NCI-H2171 treated with DMSO at 0.1 percent for 48 hours (cell line): Measurements from ENCODE around the gene ANKRD39.

Source experiments
- DNase-seq: peaks from one replicate; lab custom pipeline; 2025; lab: John Stamatoyannopoulos, UW

Gene ANKRD39

DNA sequence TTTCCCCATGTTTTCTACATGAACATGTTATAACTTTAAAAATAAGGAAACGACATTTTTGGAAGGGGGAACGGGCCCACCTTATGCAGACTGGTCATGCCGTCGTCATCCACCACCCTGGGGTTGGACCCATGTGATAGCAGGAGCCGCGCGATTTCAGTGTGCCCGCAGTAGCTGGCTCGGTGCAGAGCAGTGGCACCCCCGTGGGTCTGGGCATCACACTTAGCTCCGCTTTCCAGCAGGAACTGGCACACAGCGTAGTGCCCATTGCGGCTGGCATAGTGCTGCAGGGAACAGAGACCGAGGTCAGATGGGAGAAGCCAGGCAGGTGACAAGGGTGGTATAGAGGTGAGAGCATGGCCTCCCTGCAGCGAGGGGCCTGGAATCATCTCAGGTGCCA lies 4.5 kb downstream of the ANKRD39 start:
- DNase-seq: no peak

- no peak for DNase-seq
Measured at GRCh38 chr2:96852667-96853066, 5.1 kb downstream of the ANKRD39 start.

- DNase-seq: no peak
Measured at GRCh38 chr2:96848264-96848663, 9.6 kb downstream of the ANKRD39 start.

GRCh38 chr2:96847586-96847985 lies 10.2 kb downstream of the ANKRD39 start:
- DNase-seq: no peak

DNA sequence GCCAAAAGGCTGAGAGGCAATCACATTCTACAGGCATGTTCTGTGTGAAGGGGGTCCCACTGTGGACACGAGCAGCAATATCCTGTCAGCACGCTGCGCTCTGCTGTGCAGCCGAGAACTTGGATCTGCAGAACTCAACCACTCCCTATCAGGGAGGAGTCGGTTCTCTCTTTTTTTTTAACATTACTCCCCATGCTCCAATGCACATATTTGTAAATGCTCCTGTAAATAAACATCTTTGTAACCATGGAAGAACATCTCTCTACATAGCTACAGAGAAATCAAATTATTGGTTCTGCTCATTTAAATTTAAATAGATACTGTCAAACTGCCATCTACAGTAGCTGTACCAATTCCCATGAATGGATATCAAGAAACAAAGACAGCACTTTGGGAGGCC lies 11.0 kb downstream of the ANKRD39 start:
- no peak for DNase-seq

GRCh38 chr2:96844405-96844808 lies 13.4 kb downstream of the ANKRD39 start:
- no peak for DNase-seq

GRCh38 chr2:96843538-96844268 lies 14.1 kb downstream of the ANKRD39 start, which contains the start of gene ANKRD23:
TSS of gene ANKRD23 (minus strand) at chr2:96844021. CDS start at chr2:96843992, 29 bp downstream.
- no peak for DNase-seq

DNA sequence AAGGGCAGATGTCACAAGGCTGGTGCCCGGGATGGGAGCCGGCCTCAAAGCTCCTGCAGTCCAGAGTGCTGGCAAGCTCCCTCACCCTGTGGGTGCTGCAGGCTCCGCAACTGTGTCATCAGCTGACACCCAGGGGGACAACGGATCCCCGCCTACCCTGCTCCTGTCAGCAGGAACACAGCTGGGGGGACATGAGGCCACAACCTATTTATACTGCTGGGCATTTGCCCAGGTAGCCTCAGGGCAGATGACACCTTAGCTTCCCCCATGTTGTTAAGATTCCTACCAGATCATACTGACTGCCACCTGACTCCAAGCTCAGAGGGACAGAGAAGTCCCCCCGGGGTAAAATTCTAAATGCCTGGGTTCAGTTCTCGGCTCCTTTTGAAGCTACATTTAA lies 15.2 kb downstream of the ANKRD39 start:
- no peak for DNase-seq

- DNase-seq: no peak
Measured at GRCh38 chr2:96841701-96842495, 15.9 kb downstream of the ANKRD39 start.

DNA sequence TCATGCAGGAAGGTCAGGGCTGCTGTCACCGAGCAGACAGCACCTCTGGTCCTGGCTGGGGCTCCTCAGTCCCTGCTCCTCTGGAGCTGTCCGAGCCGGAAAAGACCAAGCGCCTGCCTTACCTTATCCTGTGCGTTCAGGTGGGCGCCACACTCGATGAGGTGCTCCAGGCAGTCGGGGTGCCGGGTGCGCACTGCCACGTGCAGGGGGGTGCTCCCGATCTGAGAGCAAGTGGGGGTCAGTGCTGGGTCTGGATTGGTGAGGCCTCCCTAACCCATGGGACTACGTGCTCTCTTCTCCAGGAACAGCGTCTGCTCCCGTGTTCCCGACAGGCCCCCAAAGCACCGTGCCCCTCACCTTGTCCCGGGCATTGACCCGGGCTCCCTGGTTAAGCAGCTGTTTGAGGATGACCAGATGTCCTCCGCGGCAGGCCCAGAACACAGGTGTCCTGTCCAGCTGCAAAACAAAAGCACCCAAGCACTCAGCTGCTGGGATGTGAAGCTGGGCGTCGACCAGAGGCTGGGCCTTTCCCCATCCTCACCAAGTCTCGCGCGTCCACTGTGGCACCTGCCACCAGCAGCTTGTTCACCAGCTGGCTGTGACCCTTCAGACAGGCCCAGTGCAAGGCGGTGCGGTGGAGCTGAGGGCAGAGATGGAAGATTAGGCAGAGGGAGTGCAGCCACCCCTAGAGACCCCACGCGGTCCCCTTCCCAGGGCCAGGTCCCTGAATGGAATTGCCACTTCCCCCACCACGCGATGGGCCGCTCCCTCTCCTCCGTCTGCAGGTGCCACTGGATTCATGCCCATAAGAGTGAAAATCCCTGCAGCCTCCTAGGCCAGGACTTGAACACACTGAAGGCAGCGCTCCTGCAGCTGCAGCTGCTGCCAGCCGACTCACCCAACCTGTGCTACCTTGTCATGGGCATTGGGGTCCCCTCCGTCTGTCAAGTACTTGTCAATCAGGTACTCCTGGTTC lies 17.7 kb downstream of the ANKRD39 start:
- no peak for DNase-seq

DNA sequence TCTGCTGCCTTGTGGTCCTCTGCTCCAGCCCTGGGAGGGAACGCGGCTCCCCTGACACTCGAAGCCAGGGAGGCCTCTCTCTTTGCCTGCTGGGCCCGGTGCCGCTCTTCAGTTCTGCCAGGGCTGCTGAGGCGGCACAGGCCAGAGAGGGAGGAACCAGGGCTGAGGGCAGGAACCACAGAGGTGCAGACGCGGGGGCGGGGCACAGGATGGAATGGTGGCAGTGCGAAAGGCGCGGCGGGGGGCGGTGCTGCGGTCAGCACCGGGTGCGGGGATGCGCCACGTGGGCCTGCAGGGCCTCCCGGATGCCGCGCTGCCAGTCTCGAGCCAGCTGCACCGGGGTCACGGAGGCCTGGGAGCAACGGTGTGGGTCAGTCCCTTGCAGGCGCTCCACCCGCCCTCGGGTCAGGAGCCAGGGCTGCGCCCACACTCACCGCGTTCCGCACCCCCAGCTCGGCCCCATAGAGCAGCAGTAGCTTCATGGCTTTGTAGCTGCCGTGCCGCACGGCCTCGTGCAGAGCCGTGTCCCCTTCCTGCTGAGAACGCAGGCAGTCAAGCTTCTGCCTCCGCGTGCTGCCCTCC lies 18.4 kb downstream of the ANKRD39 start:
- DNase-seq: no peak

GRCh38 chr2:96838345-96839292 lies 19.2 kb downstream of the ANKRD39 start:
- no peak for DNase-seq

GRCh38 chr2:96837575-96837974 lies 20.2 kb downstream of the ANKRD39 start:
- DNase-seq: no peak

DNA sequence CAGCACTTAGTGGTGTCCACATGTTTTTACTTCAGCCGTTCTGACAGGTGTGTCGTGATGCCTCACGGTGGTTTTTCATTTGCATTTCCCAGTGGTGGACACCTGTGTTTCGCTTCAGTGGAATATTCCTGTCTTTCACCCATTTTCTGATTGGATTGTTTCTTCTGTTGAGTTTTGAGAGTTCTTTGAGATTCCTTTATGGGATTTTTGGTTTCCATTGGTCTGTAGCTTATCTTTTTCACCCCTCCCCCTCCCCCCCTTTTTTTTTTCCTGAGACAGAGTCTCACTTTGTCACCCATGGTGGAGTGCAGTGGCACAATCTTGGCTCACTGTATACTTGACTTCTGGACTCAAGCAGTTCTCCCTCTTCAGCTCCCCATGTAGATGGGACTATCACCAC lies 22.0 kb downstream of the ANKRD39 start:
- no peak for DNase-seq

DNA sequence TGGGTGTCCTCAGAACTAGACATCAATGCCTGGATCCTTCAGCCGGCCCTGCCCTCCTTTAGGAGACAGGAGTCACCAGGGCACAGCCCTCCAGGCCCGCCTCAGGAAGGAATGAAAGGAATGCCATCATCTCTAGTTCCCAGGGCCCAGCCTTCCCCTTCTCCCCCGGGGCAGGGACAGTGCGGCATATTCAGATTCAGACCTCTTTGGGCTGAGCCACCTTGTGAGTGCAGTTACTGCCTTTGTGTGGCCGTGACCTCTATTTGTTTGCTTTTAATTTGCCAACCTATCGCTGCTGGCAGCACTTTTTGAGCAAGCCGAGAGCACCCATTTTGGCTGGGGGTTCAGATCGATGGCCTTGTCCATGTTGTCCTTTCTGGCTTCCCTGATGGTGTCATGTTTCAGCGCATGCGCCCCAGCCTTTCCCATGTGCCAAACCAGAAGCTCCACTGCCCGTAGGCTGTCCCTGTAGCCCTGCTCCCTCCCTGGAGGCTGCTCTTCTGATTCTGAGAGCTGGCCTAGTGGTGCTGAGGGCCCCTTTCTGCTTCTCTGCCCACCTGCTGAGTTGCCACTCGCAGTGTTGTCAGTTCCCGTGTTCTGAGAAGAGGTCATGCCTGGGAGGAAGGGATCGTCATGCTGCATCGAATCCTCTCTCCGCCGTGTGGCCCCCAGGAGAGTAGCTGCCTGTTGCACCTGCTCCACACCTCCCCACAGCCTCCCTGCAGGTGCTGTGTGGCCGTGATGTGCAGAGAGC lies 24.9 kb downstream of the ANKRD39 start:
- peak; percentile 84 for DNase-seq

DNA sequence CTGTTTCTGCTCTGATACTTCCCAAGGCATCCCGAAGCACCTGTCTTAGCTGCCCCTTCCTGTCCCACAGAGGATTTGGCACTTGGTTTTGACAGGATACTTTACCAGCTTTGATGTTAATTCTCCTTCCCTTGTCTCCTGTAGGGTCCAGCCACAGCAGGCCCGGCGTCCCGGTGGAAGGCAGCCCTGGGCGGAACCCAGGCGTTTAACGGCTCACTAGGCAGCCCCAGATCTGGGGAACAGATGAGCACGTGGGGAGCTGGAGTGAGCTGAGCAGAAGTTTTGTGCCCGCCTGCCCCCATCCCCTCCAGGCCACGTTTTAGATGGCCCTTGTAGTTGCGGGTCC lies 25.4 kb downstream of the ANKRD39 start:
- no peak for DNase-seq

GRCh38 chr2:96831679-96832078 lies 26.1 kb downstream of the ANKRD39 start:
- DNase-seq: no peak

- no peak for DNase-seq
Measured at GRCh38 chr2:96830044-96830562, 27.7 kb downstream of the ANKRD39 start.

- DNase-seq: no peak
Measured at GRCh38 chr2:96828874-96829273, 28.9 kb downstream of the ANKRD39 start.

DNA sequence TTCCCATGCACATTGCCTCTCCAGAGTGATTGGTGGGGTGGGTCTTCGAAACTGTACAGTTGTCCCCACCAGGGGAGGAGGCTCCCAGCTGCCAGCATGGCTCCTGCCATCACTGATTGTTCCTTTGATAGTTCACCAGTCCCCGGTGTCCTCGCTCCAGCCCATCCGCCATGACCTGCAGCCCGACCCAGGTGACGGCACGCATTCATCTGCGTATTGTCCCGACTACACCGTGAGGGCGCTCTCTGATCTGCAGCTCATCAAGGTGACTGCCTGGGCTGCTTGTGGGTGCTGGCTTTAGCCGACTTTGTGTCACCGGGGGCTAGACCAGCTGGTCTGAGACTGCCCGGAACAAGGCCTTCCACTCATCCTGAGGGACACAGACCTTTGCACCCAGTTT lies 29.4 kb downstream of the ANKRD39 start:
- no peak for DNase-seq
